Neuronal stem cell (in vitro differentiated cells): ENCODE data around the gene GRIP2.
"Not testable (repeated sequence)": the region's sequence is repeated elsewhere in the genome, so short reads cannot be mapped to it uniquely, and the experiment has no call there.

Experiments used
- DNase-seq: peaks from one replicate; pipeline ENCODE4 v3.0.0-alpha.2; 2013; ENCODE audit warnings: low spot score
- H2AFZ ChIP-seq: one replicate; pipeline ENCODE4 v1.6.1; 2013; ENCODE audit warnings: mild to moderate bottlenecking, low read length, inconsistent platforms
- H2AK5ac ChIP-seq: 2 replicates; pipeline ENCODE4 v1.6.1; 2013; ENCODE audit warnings: low read depth, mild to moderate bottlenecking, inconsistent platforms, low read length, moderate library complexity, mixed read lengths
- H2BK120ac ChIP-seq: 2 replicates; pipeline ENCODE4 v1.6.1; 2013; ENCODE audit warnings: low read depth, mild to moderate bottlenecking, inconsistent platforms, low read length, moderate library complexity, mixed read lengths
- H2BK12ac ChIP-seq: one replicate; pipeline ENCODE4 v1.6.1; 2013; ENCODE audit warnings: low read length, inconsistent platforms
- H2BK15ac ChIP-seq: 2 replicates; pipeline ENCODE4 v1.6.1; 2013; ENCODE audit warnings: mild to moderate bottlenecking, low read length, inconsistent platforms, mixed read lengths
- H2BK5ac ChIP-seq: one replicate; pipeline ENCODE4 v1.6.1; 2013; ENCODE audit warnings: inconsistent platforms, mild to moderate bottlenecking, low read length, moderate library complexity
- H3K14ac ChIP-seq: one replicate; pipeline ENCODE4 v1.6.1; 2013; ENCODE audit warnings: low read length, inconsistent platforms
- H3K18ac ChIP-seq: 2 replicates; pipeline ENCODE4 v1.6.1; 2013; ENCODE audit warnings: low read length, inconsistent platforms
- H3K23ac ChIP-seq: 2 replicates; pipeline ENCODE4 v1.6.1; 2013; ENCODE audit warnings: low read depth, mild to moderate bottlenecking, mixed read lengths, low read length, inconsistent platforms; ENCODE audit not compliant: poor library complexity
- H3K27ac ChIP-seq: replicated peaks from 3 replicates; pipeline ENCODE4 v1.5.1; 2013; ENCODE audit warnings: low read length, inconsistent platforms
- H3K27me3 ChIP-seq, 3 experiments: 2 replicates each; pipeline ENCODE4 v1.6.1; 2013; ENCODE audit warnings: low read length in 3 of 3, mild to moderate bottlenecking in 2 of 3, inconsistent platforms in 1 of 3, low read depth in 1 of 3, mixed read lengths in 1 of 3, moderate library complexity in 1 of 3; ENCODE audit not compliant: control insufficient read depth in 3 of 3, insufficient read depth in 3 of 3
- H3K36me3 ChIP-seq, 2 donors: replicated peaks in 1 of 2; 2 replicates each; pipeline ENCODE4 v1.6.1; 2013; ENCODE audit warnings: low read length in 2 of 2; ENCODE audit not compliant: control insufficient read depth in 2 of 2, insufficient read depth in 2 of 2
- H3K4ac ChIP-seq: 2 replicates; pipeline ENCODE4 v1.6.1; 2013; ENCODE audit warnings: inconsistent platforms, mild to moderate bottlenecking, low read length, moderate library complexity
- H3K4me1 ChIP-seq, 2 donors: 1 replicate in 1 of 2; 2 replicates in 1 of 2; pipeline ENCODE4 v1.6.1; 2013; ENCODE audit warnings: low read length in 2 of 2, low read depth in 1 of 2; ENCODE audit not compliant: control insufficient read depth in 2 of 2, insufficient read depth in 1 of 2
- H3K4me2 ChIP-seq: one replicate; pipeline ENCODE4 v1.6.1; 2013; ENCODE audit warnings: mild to moderate bottlenecking, low read length, inconsistent platforms; ENCODE audit not compliant: insufficient read depth, poor library complexity, severe bottlenecking
- H3K4me3 ChIP-seq, 2 donors: 2 replicates each; pipeline ENCODE4 v1.5.1; 2013; ENCODE audit warnings: low read length in 2 of 2, mild to moderate bottlenecking in 2 of 2, inconsistent platforms in 1 of 2, moderate library complexity in 1 of 2
- H3K79me1 ChIP-seq: one replicate; pipeline ENCODE4 v1.6.1; 2013; ENCODE audit warnings: low read depth, mild to moderate bottlenecking, inconsistent platforms, low read length, moderate library complexity
- H3K9ac ChIP-seq: one replicate; pipeline ENCODE4 v1.6.1; 2013; ENCODE audit warnings: mild to moderate bottlenecking, low read depth, low read length, inconsistent platforms; ENCODE audit not compliant: poor library complexity
- H3K9me3 ChIP-seq, 2 donors: replicated peaks in 1 of 2; 2 replicates each; pipeline versions ENCODE3 to v1.6.1; 2013; ENCODE audit warnings: low read length in 2 of 2, mild to moderate bottlenecking in 2 of 2, inconsistent platforms in 1 of 2, low read depth in 1 of 2, mixed read lengths in 1 of 2, moderate library complexity in 1 of 2; ENCODE audit not compliant: control insufficient read depth in 2 of 2, insufficient read depth in 1 of 2
- H4K8ac ChIP-seq: one replicate; pipeline ENCODE4 v1.6.1; 2013; ENCODE audit warnings: low read depth, mild to moderate bottlenecking, inconsistent platforms, low read length, moderate library complexity
- H4K91ac ChIP-seq: one replicate; pipeline ENCODE4 v1.6.1; 2013; ENCODE audit warnings: low read length, low read depth, mild to moderate bottlenecking, inconsistent platforms; ENCODE audit not compliant: poor library complexity
- WGBS, 2 donors: extraction: QIAGEN DNeasy Blood & Tissue Kit; methylation state at CpG; one replicate each; pipeline ENCODE4 v1.1.7; 2013; ENCODE audit warnings: missing lambda C conversion rate in 2 of 2, mixed read lengths in 1 of 2; ENCODE audit not compliant: insufficient read length in 2 of 2, insufficient replicate concordance in 1 of 2; ENCODE audit errors: extremely low coverage in 2 of 2; 5-methylcytosine and 5-hydroxymethylcytosine counted together

Gene GRIP2

GRCh38 chr3:14517601-14518431 lies 22.3 kb downstream of the GRIP2 start:
- no peak overlapping the region for H2BK120ac ChIP-seq
- peaks cover 0 to 3% of the 10 kb centered on the region in 2 donors for H3K4me1 ChIP-seq
- H2AFZ ChIP-seq = peak overlapping the region; percentile 29
- H3K23ac ChIP-seq = no peak overlapping the region
- H3K27ac ChIP-seq = no peak overlapping the region
- no CpG with 5 or more reads among the region's 22 CpGs for WGBS, 2 donors
- peak overlapping the region; percentile 2 for H3K18ac ChIP-seq
- H4K8ac ChIP-seq = no peak overlapping the region
- H3K4me2 ChIP-seq = no peak overlapping the region
- peak overlapping the region; percentile 60 for H2BK12ac ChIP-seq
- no peak overlapping the region for H4K91ac ChIP-seq
- H3K14ac ChIP-seq = peak overlapping the region; percentile 79
- peaks cover 0 to 16% (median 0%) of the 10 kb centered on the region in 3 experiments for H3K27me3 ChIP-seq
- no peaks in the 10 kb centered on the region for H3K9me3 ChIP-seq
- no peaks in the 10 kb centered on the region for H3K36me3 ChIP-seq
- H2BK15ac ChIP-seq = peak overlapping the region; percentile 20
- no peak overlapping the region for H3K9ac ChIP-seq
- no peak overlapping the region for H3K4me3 ChIP-seq
- H2AK5ac ChIP-seq = peak overlapping the region; percentile 51
- H2BK5ac ChIP-seq = peak overlapping the region; percentile 55
- H3K79me1 ChIP-seq = no peaks in the 10 kb centered on the region
- no peak overlapping the region for H3K4ac ChIP-seq
- DNase-seq = no peak

GRCh38 chr3:14516738-14517345 lies 23.3 kb downstream of the GRIP2 start:
- no peak overlapping the region for H2AFZ ChIP-seq
- H3K4ac ChIP-seq = no peak overlapping the region
- no peak overlapping the region for H2BK15ac ChIP-seq
- H3K18ac ChIP-seq = no peak overlapping the region
- no peak overlapping the region for H3K14ac ChIP-seq
- no peak overlapping the region for H2AK5ac ChIP-seq
- no peak overlapping the region for H2BK5ac ChIP-seq
- H3K4me1 ChIP-seq = peaks cover 0 to 3% of the 10 kb centered on the region in 2 donors
- no peak for DNase-seq
- no peak overlapping the region for H4K91ac ChIP-seq
- no peak overlapping the region for H3K4me3 ChIP-seq
- no peaks in the 10 kb centered on the region for H3K36me3 ChIP-seq
- no peak overlapping the region for H2BK120ac ChIP-seq
- no peak overlapping the region for H3K4me2 ChIP-seq
- no CpG with 5 or more reads among the region's 13 CpGs for WGBS, 2 donors
- no peaks in the 10 kb centered on the region for H3K79me1 ChIP-seq
- H3K27ac ChIP-seq = no peak overlapping the region
- no peaks in the 10 kb centered on the region for H3K9me3 ChIP-seq
- H3K9ac ChIP-seq = no peak overlapping the region
- H3K27me3 ChIP-seq = peaks cover 0 to 15% (median 0%) of the 10 kb centered on the region in 3 experiments
- H2BK12ac ChIP-seq = no peak overlapping the region
- H3K23ac ChIP-seq = no peak overlapping the region
- no peak overlapping the region for H4K8ac ChIP-seq

GRCh38 chr3:14515526-14515925 lies 24.6 kb downstream of the GRIP2 start:
- not testable (repeated sequence) for H3K18ac ChIP-seq, H3K14ac ChIP-seq, H3K4me1 ChIP-seq, H3K4me2 ChIP-seq, H4K91ac ChIP-seq, H3K9me3 ChIP-seq, H3K36me3 ChIP-seq, H2BK120ac ChIP-seq, H3K4me3 ChIP-seq, H3K4ac ChIP-seq, H4K8ac ChIP-seq, H3K27ac ChIP-seq, H2BK5ac ChIP-seq, H2AK5ac ChIP-seq, H3K9ac ChIP-seq, DNase-seq, H2AFZ ChIP-seq, H3K23ac ChIP-seq, H2BK15ac ChIP-seq, H3K79me1 ChIP-seq, H2BK12ac ChIP-seq
- no CpG with 5 or more reads among the region's 11 CpGs for WGBS, 2 donors
- peaks cover 0 to 23% (median 0%) of the 10 kb centered on the region in 3 experiments for H3K27me3 ChIP-seq

- DNase-seq = no peak
- Histone ChIP-seq H3K27ac (no peak overlapping the region), H2BK120ac (peak overlapping the region; percentile 35), H2BK12ac (no peak overlapping the region), H2AFZ (no peak overlapping the region), H3K4ac (no peak overlapping the region), H3K14ac (no peak overlapping the region), H3K36me3 (no peaks in the 10 kb centered on the region), H3K4me3 (no peak overlapping the region), H2AK5ac (peak overlapping the region; percentile 78), H2BK5ac (no peak overlapping the region), H3K9me3 (no peaks in the 10 kb centered on the region), H4K8ac (no peak overlapping the region), H3K18ac (peak overlapping the region; percentile 16), H3K23ac (peak overlapping the region; percentile 35), H3K4me2 (no peak overlapping the region), H3K79me1 (peaks cover 2% of the 10 kb centered on the region), H3K9ac (peak overlapping the region; percentile 24), H3K4me1 (peaks cover 1 to 3% of the 10 kb centered on the region in 2 donors), H2BK15ac (peak overlapping the region; percentile 7), H4K91ac (peak overlapping the region; percentile 13), H3K27me3 (peaks cover 0 to 26% (median 0%) of the 10 kb centered on the region in 3 experiments)
- no CpG with 5 or more reads among the region's 17 CpGs for WGBS, 2 donors
These were observed 25.8 kb downstream of the GRIP2 start for GRCh38 chr3:14514323-14514720.
